VCaP (cell line): Measurements from ENCODE around the gene FEZ2.

Experiments
- H3K27ac ChIP-seq: fragments of 450-650 bp; 2 replicates; pipeline ENCODE4 v1.5.1; 2017
- TF ChIP-seq, protein P1 (sequence below): fragments of 450-650 bp; conservative IDR thresholded peaks from 2 replicates; pipeline ENCODE4 v1.5.1; 2017; ENCODE audit warnings: mild to moderate bottlenecking, moderate library complexity

FEZ2 gene

DNA sequence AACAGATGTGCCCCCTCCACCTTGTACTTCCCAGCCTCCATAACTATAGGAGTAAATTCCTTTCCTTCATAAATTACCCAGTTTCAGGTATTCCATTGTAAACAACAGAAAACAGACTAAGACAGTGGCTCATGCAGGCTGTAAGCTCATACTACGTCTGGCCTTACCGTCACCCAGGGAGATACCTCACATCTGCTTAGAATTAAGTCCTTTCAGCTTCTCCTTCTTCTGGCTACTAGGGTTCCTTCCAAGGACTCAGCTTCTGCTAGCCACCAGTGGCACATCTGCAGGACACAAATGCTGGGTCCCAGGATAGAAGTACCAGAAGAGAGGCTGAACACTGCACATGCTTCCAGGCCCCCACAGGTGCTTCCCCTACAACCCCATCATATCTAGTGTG lies 22.4 kb upstream of the FEZ2 start:
- no peak overlapping the region for H3K27ac ChIP-seq
- TF ChIP-seq, protein P1, sequence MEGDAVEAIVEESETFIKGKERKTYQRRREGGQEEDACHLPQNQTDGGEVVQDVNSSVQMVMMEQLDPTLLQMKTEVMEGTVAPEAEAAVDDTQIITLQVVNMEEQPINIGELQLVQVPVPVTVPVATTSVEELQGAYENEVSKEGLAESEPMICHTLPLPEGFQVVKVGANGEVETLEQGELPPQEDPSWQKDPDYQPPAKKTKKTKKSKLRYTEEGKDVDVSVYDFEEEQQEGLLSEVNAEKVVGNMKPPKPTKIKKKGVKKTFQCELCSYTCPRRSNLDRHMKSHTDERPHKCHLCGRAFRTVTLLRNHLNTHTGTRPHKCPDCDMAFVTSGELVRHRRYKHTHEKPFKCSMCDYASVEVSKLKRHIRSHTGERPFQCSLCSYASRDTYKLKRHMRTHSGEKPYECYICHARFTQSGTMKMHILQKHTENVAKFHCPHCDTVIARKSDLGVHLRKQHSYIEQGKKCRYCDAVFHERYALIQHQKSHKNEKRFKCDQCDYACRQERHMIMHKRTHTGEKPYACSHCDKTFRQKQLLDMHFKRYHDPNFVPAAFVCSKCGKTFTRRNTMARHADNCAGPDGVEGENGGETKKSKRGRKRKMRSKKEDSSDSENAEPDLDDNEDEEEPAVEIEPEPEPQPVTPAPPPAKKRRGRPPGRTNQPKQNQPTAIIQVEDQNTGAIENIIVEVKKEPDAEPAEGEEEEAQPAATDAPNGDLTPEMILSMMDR, result no peak

DNA sequence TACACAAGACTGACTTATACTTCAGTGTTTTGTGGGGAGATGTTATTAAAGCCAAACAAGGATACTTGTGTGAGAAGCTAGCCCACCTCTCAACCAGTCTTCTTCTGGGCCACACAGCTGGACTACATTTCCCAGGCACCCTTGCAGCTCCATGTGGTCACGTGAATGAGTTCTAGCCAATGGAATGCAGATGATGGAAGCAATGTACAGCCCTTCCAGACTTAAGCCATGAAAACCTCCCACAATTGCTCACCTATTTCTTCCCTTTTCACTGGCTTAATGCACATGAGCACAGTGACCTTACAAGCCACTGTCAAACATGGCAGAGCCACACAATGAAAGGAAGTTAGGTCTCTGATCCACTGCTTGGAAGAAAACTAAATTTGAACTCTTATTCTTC lies 20.4 kb upstream of the FEZ2 start:
- TF ChIP-seq, protein P1, result no peak
- no peak overlapping the region for H3K27ac ChIP-seq

DNA sequence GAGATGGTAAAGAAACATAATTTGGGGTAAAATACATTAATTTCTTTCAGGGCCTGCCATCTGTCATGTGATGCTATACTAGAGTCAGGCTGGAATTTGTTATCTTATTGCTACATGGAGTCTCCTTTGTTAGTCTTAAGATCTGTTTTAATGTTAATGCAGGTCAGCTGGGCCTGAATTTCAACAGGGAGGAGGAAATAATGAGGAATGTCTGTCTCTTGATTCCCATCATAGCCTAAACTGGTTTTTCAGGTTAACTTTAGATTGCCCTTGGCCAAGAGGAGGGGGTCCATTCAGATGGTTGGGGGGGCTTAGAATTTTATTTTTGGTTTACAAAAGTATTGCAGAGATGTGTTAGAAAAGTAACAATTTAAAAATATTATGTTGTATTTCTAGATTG lies 19.0 kb upstream of the FEZ2 start:
- no peak overlapping the region for H3K27ac ChIP-seq
- TF ChIP-seq, protein P1, result no peak

DNA sequence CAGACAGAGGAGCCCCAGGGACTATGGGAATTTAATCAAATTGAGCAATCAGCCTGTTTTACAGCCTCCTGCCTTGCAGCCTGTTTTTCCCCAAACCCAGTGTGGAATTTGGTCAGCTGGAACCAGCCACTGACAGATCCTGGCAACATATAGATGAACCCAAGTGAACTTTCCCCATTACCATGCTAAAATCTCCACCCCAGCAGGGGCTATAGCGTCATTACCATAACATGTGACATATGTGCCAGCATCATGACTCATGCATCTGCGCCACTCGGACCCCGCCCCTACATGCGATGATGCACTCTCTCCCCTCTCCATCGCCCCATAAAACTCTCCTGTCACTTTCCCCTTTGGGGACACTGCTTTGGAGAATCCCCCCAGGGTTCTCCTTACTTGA lies 17.3 kb upstream of the FEZ2 start:
- TF ChIP-seq, protein P1, result no peak
- no peak overlapping the region for H3K27ac ChIP-seq

DNA sequence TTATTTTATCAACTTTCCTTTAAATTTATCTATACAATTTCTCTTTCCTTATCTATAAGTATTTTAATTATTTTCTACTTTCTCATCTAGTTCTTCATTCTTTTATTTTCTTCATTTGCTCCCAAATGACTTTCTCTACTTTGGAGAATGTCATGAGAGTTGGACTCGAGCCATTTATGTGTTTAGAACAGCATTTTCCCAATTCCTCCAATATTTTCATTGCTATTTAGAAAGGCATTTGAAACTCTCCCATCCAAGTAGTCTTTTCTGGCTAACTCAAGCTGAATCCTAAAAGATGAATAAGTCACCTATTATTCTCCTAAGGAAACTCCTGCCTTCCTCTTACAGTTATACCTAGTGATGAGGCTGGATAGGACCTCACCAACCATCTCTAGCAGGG lies 15.8 kb upstream of the FEZ2 start:
- no peak overlapping the region for H3K27ac ChIP-seq
- TF ChIP-seq, protein P1, result no peak

DNA sequence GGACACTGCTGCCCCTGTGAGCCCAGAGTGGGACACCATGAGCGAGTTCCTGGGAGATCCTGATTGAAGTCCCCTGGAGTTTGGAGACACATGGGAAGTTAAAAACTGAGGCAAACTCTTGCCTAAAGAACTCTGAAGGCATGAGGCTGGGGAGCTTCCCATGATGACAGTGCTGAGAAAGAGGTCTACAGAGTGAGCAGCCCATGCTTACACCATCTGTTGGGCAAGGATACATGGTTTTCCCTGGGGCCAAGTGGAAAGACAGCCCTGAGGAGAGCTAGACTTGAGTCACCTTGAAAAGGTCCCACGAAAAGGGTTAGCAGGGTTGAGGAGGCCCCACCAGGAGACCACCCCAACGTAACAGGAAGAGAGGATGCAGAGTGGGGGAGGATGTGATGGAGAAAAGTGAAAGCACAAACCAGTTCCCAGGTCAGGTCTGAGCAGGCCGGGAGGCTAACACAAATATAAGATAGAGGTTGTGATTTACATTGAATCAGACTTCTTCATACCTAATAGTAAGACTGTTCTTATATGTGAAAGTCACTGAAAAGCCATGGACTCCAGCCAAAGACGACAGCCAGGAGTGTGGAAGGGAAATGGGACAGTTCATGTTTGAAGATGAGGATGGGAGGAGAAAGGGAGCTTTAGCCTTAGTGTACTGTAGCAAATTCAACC lies 13.5 kb upstream of the FEZ2 start:
- H3K27ac ChIP-seq, result no peak overlapping the region
- TF ChIP-seq, protein P1, result no peak

DNA sequence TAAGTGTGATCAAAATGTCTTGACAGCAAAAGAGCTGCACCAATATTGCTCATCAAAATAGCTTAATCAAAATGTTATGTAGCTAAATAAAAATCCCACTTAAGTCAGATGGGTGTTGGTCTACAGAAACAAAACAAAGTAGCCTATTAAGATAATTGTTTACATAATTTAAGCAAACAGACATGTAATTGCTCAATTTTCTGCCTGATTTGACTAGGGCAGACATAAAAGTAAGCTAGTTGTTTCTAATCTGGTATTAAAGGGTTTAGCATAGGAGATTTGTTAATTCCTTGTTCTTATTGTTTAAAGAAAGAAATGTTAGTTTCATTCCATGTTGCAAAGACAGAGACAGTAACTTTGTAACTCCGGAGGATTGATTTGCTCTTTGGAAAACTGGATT lies 11.5 kb upstream of the FEZ2 start:
- H3K27ac ChIP-seq, result no peak overlapping the region
- TF ChIP-seq, protein P1, result no peak
